VCaP (cell line): ENCODE results near the gene GRIK4.

Source experiments
- H3K27ac ChIP-seq: fragments of 450-650 bp; 2 replicates; pipeline ENCODE4 v1.5.1; 2017
- CTCF ChIP-seq: fragments of 450-650 bp; conservative IDR thresholded peaks from 2 replicates; pipeline ENCODE4 v1.5.1; 2017; ENCODE audit warnings: mild to moderate bottlenecking, moderate library complexity

The GRIK4 gene

GRCh38 chr11:120605469-120605868, 93.9 kb downstream of the GRIK4 start:
- no peak overlapping the region for H3K27ac ChIP-seq
- no peak for TF ChIP-seq CTCF

- H3K27ac ChIP-seq: no peak overlapping the region
- no peak for TF ChIP-seq CTCF
Measured at GRCh38 chr11:120606211-120607010, 94.9 kb downstream of the GRIK4 start.

GRCh38 chr11:120608061-120608460, 96.5 kb downstream of the GRIK4 start:
- TF ChIP-seq CTCF: no peak
- H3K27ac ChIP-seq: no peak overlapping the region

GRCh38 chr11:120608760-120609211, 97.2 kb downstream of the GRIK4 start:
- no peak overlapping the region for H3K27ac ChIP-seq
- no peak for TF ChIP-seq CTCF

GRCh38 chr11:120610111-120610510, 98.6 kb downstream of the GRIK4 start:
- no peak for TF ChIP-seq CTCF
- H3K27ac ChIP-seq: no peak overlapping the region

- H3K27ac ChIP-seq: no peak overlapping the region
- no peak for TF ChIP-seq CTCF
Measured at GRCh38 chr11:120611581-120611980, 100.0 kb downstream of the GRIK4 start.

GRCh38 chr11:120612513-120613263, 101.1 kb downstream of the GRIK4 start:
- no peak overlapping the region for H3K27ac ChIP-seq
- no peak for TF ChIP-seq CTCF
